CD4-positive, alpha-beta memory T cell (primary cell): Measurements from ENCODE around the gene CACNA1C. TPM values are rescaled to one million over a fixed set of nuclear protein-coding genes. Genes with fewer than 3 reads are reported as not detected.

ENCODE experiments used
- CTCF ChIA-PET: fragments of 350-600 bp; sonication (Branson Sonifier 250); formaldehyde crosslinking; loops from one replicate; lab custom pipeline; 2021; ENCODE audit warnings: inconsistent platforms; ENCODE audit not compliant: partially characterized antibody; lab: Charles Lee
- POLR2A ChIA-PET: fragments of 350-600 bp; sonication (Branson Sonifier 250); formaldehyde crosslinking; loops from one replicate; lab custom pipeline; 2021; ENCODE audit not compliant: partially characterized antibody; lab: Charles Lee
- DNase-seq, 5 donors: peaks; one replicate each; pipeline versions ENCODE4 v3.0.0 to v3.0.0-alpha.2; 2020 to 2022; ENCODE audit warnings: mixed read lengths in 1 of 5
- H3K27ac ChIP-seq: one replicate; pipeline ENCODE4 v1.7.0; 2013; ENCODE audit warnings: low read depth, low read length
- H3K27me3 ChIP-seq: 2 replicates; pipeline ENCODE4 v1.7.0; 2013; ENCODE audit warnings: mild to moderate bottlenecking, low read length, moderate library complexity; ENCODE audit not compliant: insufficient read depth
- H3K36me3 ChIP-seq: 2 replicates; pipeline ENCODE4 v1.7.0; 2013; ENCODE audit warnings: mild to moderate bottlenecking, low read length, moderate library complexity; ENCODE audit not compliant: insufficient read depth
- H3K4me1 ChIP-seq: 2 replicates; pipeline ENCODE4 v1.7.0; 2013; ENCODE audit warnings: mild to moderate bottlenecking, low read length, moderate library complexity; ENCODE audit not compliant: insufficient read depth
- H3K4me3 ChIP-seq, 2 donors: one replicate each; pipeline ENCODE4 v1.7.0; 2013; ENCODE audit warnings: low read length in 2 of 2, mild to moderate bottlenecking in 1 of 2
- H3K9me3 ChIP-seq, 2 donors: one replicate each; pipeline ENCODE4 v1.7.0; 2013; ENCODE audit warnings: low read length in 2 of 2, control low read depth in 1 of 2; ENCODE audit not compliant: control insufficient read depth in 1 of 2
- H3K27ac Mint-ChIP-seq, 7 donors: one replicate each; pipeline ENCODE4 v1.8.0; 2020 to 2021; ENCODE audit warnings: mixed read lengths in 7 of 7, mild to moderate bottlenecking in 6 of 7, inconsistent platforms in 3 of 7, moderate library complexity in 3 of 7
- H3K27me3 Mint-ChIP-seq, 2 donors: one replicate each; pipeline ENCODE4 v1.8.0; 2020 to 2021; ENCODE audit warnings: mixed read lengths in 2 of 2
- H3K36me3 Mint-ChIP-seq, 2 donors: one replicate each; pipeline ENCODE4 v1.8.0; 2020 to 2021; ENCODE audit warnings: mixed read lengths in 2 of 2, inconsistent platforms in 1 of 2, mild to moderate bottlenecking in 1 of 2
- H3K4me1 Mint-ChIP-seq, 4 donors: one replicate each; pipeline ENCODE4 v1.8.0; 2020 to 2021; ENCODE audit warnings: mixed read lengths in 4 of 4, mild to moderate bottlenecking in 1 of 4
- H3K4me3 Mint-ChIP-seq, 8 donors: one replicate each; pipeline ENCODE4 v1.8.0; 2020 to 2021; ENCODE audit warnings: mixed read lengths in 8 of 8, mild to moderate bottlenecking in 7 of 8, moderate library complexity in 6 of 8, inconsistent platforms in 3 of 8
- H3K9me3 Mint-ChIP-seq, 8 donors: one replicate each; pipeline ENCODE4 v1.8.0; 2020 to 2021; ENCODE audit warnings: mixed read lengths in 8 of 8, mild to moderate bottlenecking in 5 of 8, inconsistent platforms in 3 of 8, moderate library complexity in 1 of 8
- intact Hi-C: fragments of 100-400 bp; cut with micrococcal nuclease; formaldehyde crosslinking; loops from one replicate; pipeline ENCODE4 v1.15.1; 2023
- polyA plus RNA-seq, 2 donors: library from polyadenylated mRNA; unstranded; fragments of 300-500 nt; fragmentation: Illumina TruSeq; gene quantifications; one replicate each; pipeline ENCODE4 v1.2.3, GENCODE V29; 2021
- total RNA-seq, 2 experiments: library from RNA; stranded (reverse); gene quantifications; one replicate each; pipeline ENCODE4 v1.2.3, GENCODE V29; 2021

Gene CACNA1C
- total and polyA plus RNA-seq, 4 experiments from 2014 or later: 0.05 to 0.21 (median 0.07) TPM

DNA sequence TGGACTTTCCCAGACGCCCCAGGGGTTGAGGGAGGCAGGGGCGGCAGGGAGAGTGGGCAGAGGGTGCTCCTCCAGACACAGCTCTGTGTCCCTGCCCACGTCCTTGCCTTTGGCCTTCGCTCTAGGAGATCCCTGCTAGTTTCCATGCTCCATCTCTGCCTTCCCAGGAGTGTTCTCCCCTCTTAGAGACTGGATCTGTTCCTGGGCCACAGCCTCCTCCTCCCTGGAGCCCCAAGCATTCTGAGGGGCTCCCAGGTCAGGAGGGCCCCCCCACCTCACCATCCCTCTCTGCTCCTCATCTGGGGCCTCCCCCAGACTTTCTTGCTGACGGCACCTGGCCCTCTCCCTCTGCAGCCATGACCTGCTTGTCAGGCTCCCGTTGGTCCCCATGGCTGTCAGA is 526.0 kb downstream of the CACNA1C start:
- CTCF ChIA-PET: no interaction called here
- peaks cover 20 to 41% of the 10 kb centered on the region in 2 donors for H3K27me3 Mint-ChIP-seq
- H3K27ac ChIP-seq: no peak overlapping the region
- no peaks in the 10 kb centered on the region for H3K9me3 ChIP-seq
- no peak overlapping the region for H3K27ac Mint-ChIP-seq
- peaks cover 2% of the 10 kb centered on the region for H3K27me3 ChIP-seq
- intact Hi-C loops: no loop called here
- H3K4me1 ChIP-seq: peaks cover 3% of the 10 kb centered on the region
- POLR2A ChIA-PET: no interaction called here
- peaks cover 0 to 3% (median 0%) of the 10 kb centered on the region in 8 donors for H3K9me3 Mint-ChIP-seq
- H3K4me1 Mint-ChIP-seq: peaks cover 0 to 4% (median 1%) of the 10 kb centered on the region in 4 donors
- DNase-seq: no peak
- no peaks in the 10 kb centered on the region for H3K36me3 Mint-ChIP-seq
- no peak overlapping the region for H3K4me3 Mint-ChIP-seq
- no peak overlapping the region for H3K4me3 ChIP-seq
- H3K36me3 ChIP-seq: no peaks in the 10 kb centered on the region

DNA sequence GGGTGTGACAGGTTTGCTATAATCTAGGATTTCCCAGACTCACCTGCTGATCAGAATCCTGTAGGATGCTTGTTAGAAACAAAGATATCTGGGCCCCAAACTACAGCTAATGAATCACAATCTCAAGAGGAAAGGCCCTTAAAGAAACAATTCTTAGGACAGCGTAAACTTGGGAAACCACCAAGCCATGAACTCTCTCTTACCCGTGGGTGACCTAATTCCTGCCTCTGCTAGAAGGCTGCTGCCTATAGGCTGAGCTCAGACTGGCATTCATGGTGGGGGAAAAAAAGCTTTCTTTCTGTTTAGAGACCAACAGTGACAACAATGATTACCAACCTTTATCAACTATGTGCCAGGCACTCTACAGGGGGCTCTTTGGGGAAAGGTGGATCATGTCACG is 528.0 kb downstream of the CACNA1C start:
- H3K4me3 Mint-ChIP-seq: no peak overlapping the region
- no peaks in the 10 kb centered on the region for H3K9me3 Mint-ChIP-seq
- peaks cover 0 to 4% (median 1%) of the 10 kb centered on the region in 4 donors for H3K4me1 Mint-ChIP-seq
- H3K36me3 ChIP-seq: no peaks in the 10 kb centered on the region
- CTCF ChIA-PET: interaction anchor here (1.2 kb wide), 1 partner anchor 10 kb away, joined by 3 read pairs; no protein-coding TSS in a partner anchor
- H3K4me3 ChIP-seq: no peak overlapping the region
- H3K4me1 ChIP-seq: peaks cover 3% of the 10 kb centered on the region
- H3K27ac ChIP-seq: no peak overlapping the region
- no peak overlapping the region for H3K27ac Mint-ChIP-seq
- POLR2A ChIA-PET: no interaction called here
- H3K27me3 Mint-ChIP-seq: peaks cover 24 to 48% of the 10 kb centered on the region in 2 donors
- DNase-seq: no peak
- intact Hi-C loops: no loop called here
- H3K27me3 ChIP-seq: peaks cover 2% of the 10 kb centered on the region
- H3K36me3 Mint-ChIP-seq: no peaks in the 10 kb centered on the region
- H3K9me3 ChIP-seq: no peaks in the 10 kb centered on the region

DNA sequence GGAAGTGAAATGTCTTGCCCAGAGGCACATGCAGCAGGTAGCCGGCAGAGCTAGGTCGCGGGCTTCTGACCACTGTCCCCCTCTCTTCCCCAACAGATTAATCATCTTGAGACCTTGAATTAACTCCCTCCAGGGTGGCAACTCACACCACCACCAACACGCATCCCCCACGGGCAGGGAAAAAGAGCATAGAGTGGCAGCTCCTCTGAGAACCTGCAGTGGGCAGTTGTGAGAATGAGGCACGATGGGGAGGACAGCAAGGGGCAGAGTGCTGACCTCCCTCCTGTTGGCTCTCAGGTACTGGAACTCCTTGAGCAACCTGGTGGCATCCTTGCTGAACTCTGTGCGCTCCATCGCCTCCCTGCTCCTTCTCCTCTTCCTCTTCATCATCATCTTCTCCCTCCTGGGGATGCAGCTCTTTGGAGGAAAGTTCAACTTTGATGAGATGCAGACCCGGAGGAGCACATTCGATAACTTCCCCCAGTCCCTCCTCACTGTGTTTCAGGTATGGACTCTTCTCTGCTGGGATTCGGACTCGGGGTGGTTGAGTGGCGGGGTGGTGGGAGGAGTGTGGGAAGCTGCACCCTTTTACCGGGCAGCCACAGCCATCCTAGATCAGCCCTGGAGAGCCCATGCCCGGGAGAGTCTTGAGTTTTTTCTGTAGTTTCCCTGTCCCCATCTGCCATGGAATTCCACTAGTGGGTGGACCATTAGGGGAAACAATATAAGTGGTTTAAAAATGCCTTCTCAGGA is 528.7 kb downstream of the CACNA1C start:
- peaks cover 2% of the 10 kb centered on the region for H3K27me3 ChIP-seq
- CTCF ChIA-PET: interaction anchor here (1.2 kb wide), 1 partner anchor 10 kb away, joined by 3 read pairs; no protein-coding TSS in a partner anchor
- Mint-ChIP-seq H3K9me3 (no peaks in the 10 kb centered on the region), H3K4me1 (peaks cover 0 to 4% (median 1%) of the 10 kb centered on the region in 4 donors), H3K27me3 (peaks cover 26 to 51% of the 10 kb centered on the region in 2 donors), H3K4me3 (no peak overlapping the region), H3K27ac (no peak overlapping the region), H3K36me3 (no peaks in the 10 kb centered on the region)
- no peak overlapping the region for H3K27ac ChIP-seq
- intact Hi-C loops: no loop called here
- H3K36me3 ChIP-seq: no peaks in the 10 kb centered on the region
- H3K4me3 ChIP-seq: no peak overlapping the region
- no peak for DNase-seq
- no peaks in the 10 kb centered on the region for H3K9me3 ChIP-seq
- peaks cover 3% of the 10 kb centered on the region for H3K4me1 ChIP-seq
- POLR2A ChIA-PET: no interaction called here

DNA sequence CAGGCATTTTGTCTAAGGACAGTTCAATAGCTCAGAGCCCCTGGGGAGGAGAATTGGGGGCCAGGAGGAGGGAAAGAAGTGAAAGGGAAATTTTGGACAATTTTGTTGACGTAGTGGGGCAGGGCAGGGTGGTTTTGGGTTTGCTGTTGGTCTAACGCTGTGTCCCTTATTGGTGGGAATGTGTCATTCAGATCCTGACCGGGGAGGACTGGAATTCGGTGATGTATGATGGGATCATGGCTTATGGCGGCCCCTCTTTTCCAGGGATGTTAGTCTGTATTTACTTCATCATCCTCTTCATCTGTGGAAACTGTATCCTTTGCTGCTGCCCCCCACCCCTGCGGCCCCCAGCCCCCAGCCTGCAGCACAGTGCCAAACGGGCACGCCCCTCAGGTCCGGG is 529.8 kb downstream of the CACNA1C start:
- H3K27me3 Mint-ChIP-seq: peaks cover 29 to 51% of the 10 kb centered on the region in 2 donors
- POLR2A ChIA-PET: no interaction called here
- Histone ChIP-seq H3K36me3 (no peaks in the 10 kb centered on the region), H3K9me3 (no peaks in the 10 kb centered on the region), H3K4me1 (peaks cover 3% of the 10 kb centered on the region), H3K27ac (no peak overlapping the region), H3K4me3 (no peak overlapping the region), H3K27me3 (peaks cover 2% of the 10 kb centered on the region)
- CTCF ChIA-PET: interaction anchor here (1.2 kb wide), 1 partner anchor 643 kb away, joined by 3 read pairs; no protein-coding TSS in a partner anchor
- no peak for DNase-seq
- H3K9me3 Mint-ChIP-seq: no peaks in the 10 kb centered on the region
- no peaks in the 10 kb centered on the region for H3K36me3 Mint-ChIP-seq
- intact Hi-C loops: no loop called here
- peaks cover 0 to 4% (median 1%) of the 10 kb centered on the region in 4 donors for H3K4me1 Mint-ChIP-seq
- H3K27ac Mint-ChIP-seq: no peak overlapping the region
- H3K4me3 Mint-ChIP-seq: no peak overlapping the region

DNA sequence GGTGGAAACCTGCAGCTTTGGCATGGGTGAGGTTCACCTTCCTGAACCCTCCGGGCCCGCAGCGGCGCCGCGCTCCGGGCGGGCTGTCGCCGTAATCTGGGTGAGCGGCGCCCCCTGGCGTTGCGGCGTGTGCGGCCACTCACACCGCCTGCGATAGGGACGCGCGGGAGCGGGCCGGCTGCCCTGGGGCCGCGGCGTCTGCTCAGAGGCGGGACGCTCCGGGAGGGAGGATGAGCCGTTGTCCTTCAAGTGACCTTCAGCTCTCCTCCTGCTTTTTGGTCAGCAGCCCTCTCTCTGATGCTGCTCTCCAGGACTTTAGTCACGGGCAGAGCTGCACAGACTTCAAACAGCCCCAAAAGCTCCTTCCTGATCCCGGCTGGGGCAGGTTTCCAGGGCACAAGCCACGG is 530.3 kb downstream of the CACNA1C start:
- peaks cover 0 to 5% (median 1%) of the 10 kb centered on the region in 4 donors for H3K4me1 Mint-ChIP-seq
- H3K9me3 ChIP-seq: no peaks in the 10 kb centered on the region
- H3K27me3 Mint-ChIP-seq: peaks cover 34 to 54% of the 10 kb centered on the region in 2 donors
- no peaks in the 10 kb centered on the region for H3K9me3 Mint-ChIP-seq
- peak in 4 of 5 donors; percentile 4 to 13 (median 8) for DNase-seq
- H3K27me3 ChIP-seq: peaks cover 2% of the 10 kb centered on the region
- CTCF ChIA-PET: interaction anchor here (1.2 to 2.3 kb wide), 2 partner anchors 21 to 643 kb away, joined by 3 to 6 read pairs; no protein-coding TSS in a partner anchor
- H3K36me3 ChIP-seq: no peaks in the 10 kb centered on the region
- no peak overlapping the region for H3K27ac ChIP-seq
- no peak overlapping the region for H3K4me3 ChIP-seq
- H3K4me3 Mint-ChIP-seq: no peak overlapping the region
- peaks cover 3% of the 10 kb centered on the region for H3K4me1 ChIP-seq
- H3K36me3 Mint-ChIP-seq: no peaks in the 10 kb centered on the region
- intact Hi-C loops: no loop called here
- POLR2A ChIA-PET: no interaction called here
- no peak overlapping the region for H3K27ac Mint-ChIP-seq

DNA sequence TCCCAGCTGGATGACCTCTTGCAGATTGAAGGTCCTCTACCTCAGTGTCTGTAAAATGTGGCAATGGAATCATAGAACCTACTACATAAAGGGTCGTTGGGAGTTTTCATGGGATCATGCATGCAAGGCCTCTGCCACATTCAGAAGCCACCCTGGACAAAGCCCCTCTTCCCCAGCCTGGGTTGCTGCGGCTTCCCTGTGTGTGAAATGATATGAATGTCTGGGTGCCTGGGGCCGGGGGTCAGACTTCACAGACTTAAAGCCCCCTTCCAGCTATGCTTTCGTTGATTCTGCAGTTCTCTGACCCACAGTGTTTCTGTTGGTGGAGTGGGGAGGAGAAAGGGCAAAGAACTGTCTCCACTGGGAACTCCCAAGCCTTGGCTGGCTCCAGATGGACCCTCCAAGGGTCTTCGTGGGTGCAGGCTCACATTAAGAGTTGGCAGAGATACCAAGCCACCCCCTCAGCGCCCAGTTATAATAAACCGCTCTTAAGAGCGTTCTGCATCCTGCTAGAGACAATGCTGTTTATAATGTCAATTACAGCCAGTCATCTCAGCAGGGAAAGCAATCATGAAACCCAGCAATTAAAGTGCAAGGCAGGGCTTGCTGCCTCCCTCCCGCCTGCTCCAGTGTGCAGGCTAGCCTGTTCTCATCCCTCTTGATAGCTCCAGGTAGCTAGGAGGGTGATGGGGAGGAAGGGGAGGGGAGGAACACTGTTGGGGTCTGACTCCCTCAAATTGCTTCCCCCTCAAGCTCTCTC is 531.0 kb downstream of the CACNA1C start:
- ChIA-PET POLR2A (no interaction called here), CTCF (interaction anchor here (1.0 to 2.3 kb wide), 4 partner anchors 10 to 644 kb away, joined by 3 to 6 read pairs (median 4); no protein-coding TSS in a partner anchor)
- peaks cover 0 to 2% (median 0%) of the 10 kb centered on the region in 8 donors for H3K9me3 Mint-ChIP-seq
- Histone ChIP-seq H3K4me3 (no peak overlapping the region), H3K4me1 (peaks cover 3% of the 10 kb centered on the region), H3K9me3 (no peaks in the 10 kb centered on the region), H3K36me3 (no peaks in the 10 kb centered on the region), H3K27ac (no peak overlapping the region), H3K27me3 (peaks cover 2% of the 10 kb centered on the region)
- H3K4me1 Mint-ChIP-seq: peaks cover 0 to 8% (median 1%) of the 10 kb centered on the region in 4 donors
- no peaks in the 10 kb centered on the region for H3K36me3 Mint-ChIP-seq
- no peak overlapping the region for H3K4me3 Mint-ChIP-seq
- DNase-seq: no peak
- no peak overlapping the region for H3K27ac Mint-ChIP-seq
- peaks cover 38 to 58% of the 10 kb centered on the region in 2 donors for H3K27me3 Mint-ChIP-seq
- intact Hi-C loops: no loop called here
